H7 (cell line): ENCODE data around the gene ADRA2B. TPM values are rescaled to one million over a fixed set of nuclear protein-coding genes. Genes with fewer than 3 reads are reported as not detected.
"Not testable (repeated sequence)": the region's sequence is repeated elsewhere in the genome, so short reads cannot be mapped to it uniquely, and the experiment has no call there.

Source experiments
- DNase-seq: peaks from one replicate; pipeline ENCODE4 v3.0.0; 2012
- H3K27me3 ChIP-seq: 2 replicates; pipeline ENCODE4 v1.6.0; 2011; ENCODE audit warnings: mild to moderate bottlenecking, low read length; ENCODE audit not compliant: control insufficient read depth, insufficient read depth
- H3K36me3 ChIP-seq: replicated peaks from 2 replicates; pipeline ENCODE4 v1.5.1; 2011; ENCODE audit warnings: low read length; ENCODE audit not compliant: control insufficient read depth, insufficient read depth
- H3K4me3 ChIP-seq: 2 replicates; pipeline ENCODE4 v1.5.1; 2011; ENCODE audit warnings: low read depth, mild to moderate bottlenecking, control low read depth, low read length, moderate library complexity; ENCODE audit not compliant: insufficient read depth
- total RNA-seq: library from RNA; depleted of rRNA; stranded (reverse); fragments of >200 nt; shearing (Covaris generic); gene quantifications from 2 replicates; pipeline ENCODE4 v1.2.3, GENCODE V29; 2014

The ADRA2B gene
- total RNA-seq, 1 experiment from 2014 or later = 1.6 TPM

DNA sequence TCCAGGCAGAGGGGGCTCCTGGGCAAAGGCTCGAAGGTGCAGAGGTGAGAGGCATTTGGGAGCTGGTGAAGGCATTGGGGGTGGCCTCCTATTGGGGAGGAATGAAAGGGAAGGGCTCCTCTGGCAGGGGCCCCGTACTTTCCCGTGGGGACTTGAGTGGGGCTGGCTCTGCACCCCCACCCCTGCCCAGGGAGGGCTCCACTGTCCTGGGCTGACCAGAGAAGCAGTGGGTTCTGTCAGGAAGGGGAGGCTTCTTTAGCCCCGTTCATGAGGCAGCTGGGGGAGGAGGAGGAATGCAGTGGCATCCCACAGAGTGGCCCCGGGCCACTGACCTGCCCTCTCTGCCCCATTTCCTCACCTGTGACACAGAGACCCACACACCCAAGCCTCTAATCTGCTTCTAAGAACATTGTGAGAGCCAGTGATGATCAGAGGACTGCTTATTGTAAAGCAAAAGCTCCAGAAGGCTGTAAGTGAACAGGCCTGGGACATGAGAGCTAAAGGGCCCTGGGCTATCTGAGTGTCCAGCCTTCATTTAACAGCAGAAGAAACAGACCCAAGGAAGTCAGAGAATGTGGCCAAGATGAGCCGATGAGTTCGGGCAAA, 43.1 kb downstream of the ADRA2B start:
- Histone ChIP-seq H3K4me3 (no peak overlapping the region), H3K36me3 (no peaks in the 10 kb centered on the region), H3K27me3 (no peaks in the 10 kb centered on the region)
- no peak for DNase-seq

DNA sequence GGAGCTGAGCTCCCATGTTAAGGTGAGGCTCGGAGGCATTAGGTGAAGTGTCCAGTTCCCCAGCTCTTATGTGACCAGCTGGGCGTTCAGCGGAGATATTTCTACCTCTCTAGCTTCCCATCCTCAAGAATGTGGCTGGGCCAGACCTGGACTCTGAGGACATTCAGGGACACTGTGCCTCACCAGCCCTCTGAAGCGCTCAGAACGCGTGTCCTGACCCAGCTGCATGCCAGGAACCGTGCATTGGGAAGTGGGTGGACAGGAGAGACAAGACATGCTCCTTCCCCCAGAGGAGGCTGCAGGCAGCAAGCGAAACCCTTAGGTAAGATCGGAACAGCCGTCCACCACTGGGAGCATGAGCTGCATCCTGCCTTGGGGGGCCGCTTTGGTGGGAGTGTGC, 43.6 kb downstream of the ADRA2B start:
- H3K4me3 ChIP-seq = no peak overlapping the region
- H3K36me3 ChIP-seq = no peaks in the 10 kb centered on the region
- DNase-seq = no peak
- H3K27me3 ChIP-seq = no peaks in the 10 kb centered on the region

GRCh38 chr2:96071977-96072491, 44.3 kb downstream of the ADRA2B start:
- not testable (repeated sequence) for H3K36me3 ChIP-seq, H3K4me3 ChIP-seq, H3K27me3 ChIP-seq, DNase-seq

DNA sequence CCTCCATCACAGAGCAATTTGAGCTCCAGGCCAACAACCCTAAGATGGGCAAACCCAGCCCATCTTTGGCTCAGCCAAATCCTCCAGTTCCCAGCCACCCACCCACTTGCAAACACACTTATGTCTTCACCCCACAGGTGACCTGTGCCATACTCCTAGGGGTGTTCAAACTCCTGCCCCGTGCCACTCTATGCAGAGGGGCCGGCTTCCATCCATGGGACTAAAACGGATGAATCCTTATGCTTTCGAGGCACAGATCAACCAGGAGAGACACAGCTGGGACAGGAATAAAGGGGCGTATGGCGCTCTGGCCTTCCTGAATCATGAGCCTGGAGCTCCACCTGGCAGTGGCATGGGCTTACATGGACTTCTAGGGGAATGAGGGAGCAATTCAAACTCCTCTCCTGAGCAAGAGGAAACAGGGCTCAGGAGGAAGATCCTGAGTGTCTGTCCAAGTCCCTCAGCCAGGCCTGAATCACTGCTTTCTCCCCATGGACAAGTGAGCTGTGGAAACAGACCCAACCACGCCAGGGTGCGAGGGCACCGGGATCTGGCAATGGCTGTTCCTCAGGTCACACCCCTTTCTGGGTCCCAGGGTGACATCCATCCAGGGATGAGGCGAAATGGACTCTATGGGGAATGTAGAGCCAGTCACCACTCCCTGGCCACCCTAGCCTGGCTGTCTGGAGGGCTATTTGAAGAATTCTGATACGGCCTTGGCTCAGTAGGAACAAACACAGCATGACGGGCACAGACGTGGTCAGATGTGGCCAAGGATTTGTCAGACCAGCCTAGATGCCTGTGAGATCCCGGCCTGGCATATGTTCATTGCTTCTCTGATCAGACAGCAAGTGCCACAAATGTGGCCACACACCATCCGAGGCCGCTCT, 45.0 kb downstream of the ADRA2B start:
- not testable (repeated sequence) for H3K4me3 ChIP-seq, H3K27me3 ChIP-seq, H3K36me3 ChIP-seq, DNase-seq

- not testable (repeated sequence) for H3K36me3 ChIP-seq, H3K4me3 ChIP-seq, DNase-seq, H3K27me3 ChIP-seq
Observed at GRCh38 chr2:96070351-96070750, 46.0 kb downstream of the ADRA2B start.

DNA sequence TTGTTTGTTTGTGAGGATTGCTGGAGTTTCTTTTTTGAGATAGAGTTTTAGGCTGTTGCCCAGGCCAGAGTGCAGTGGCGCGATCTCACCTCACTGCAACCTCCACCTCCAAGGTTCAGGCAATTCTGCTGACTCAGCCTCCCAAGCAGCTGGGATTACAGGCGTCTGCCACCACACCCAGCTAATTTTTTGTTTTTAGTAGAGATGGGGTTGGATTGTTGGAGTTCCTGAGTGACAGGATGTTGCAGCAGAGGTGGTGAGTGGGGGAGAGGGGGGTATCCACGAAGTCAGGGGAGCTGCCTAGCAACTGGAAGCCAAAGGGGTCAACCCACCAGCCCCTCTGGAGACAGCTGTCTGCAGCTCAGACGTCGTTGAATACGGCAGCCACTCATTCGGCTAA, 46.5 kb downstream of the ADRA2B start:
- not testable (repeated sequence) for H3K4me3 ChIP-seq, H3K27me3 ChIP-seq, H3K36me3 ChIP-seq, DNase-seq

GRCh38 chr2:96067902-96068581, 48.3 kb downstream of the ADRA2B start:
- not testable (repeated sequence) for H3K4me3 ChIP-seq, DNase-seq, H3K27me3 ChIP-seq, H3K36me3 ChIP-seq

DNA sequence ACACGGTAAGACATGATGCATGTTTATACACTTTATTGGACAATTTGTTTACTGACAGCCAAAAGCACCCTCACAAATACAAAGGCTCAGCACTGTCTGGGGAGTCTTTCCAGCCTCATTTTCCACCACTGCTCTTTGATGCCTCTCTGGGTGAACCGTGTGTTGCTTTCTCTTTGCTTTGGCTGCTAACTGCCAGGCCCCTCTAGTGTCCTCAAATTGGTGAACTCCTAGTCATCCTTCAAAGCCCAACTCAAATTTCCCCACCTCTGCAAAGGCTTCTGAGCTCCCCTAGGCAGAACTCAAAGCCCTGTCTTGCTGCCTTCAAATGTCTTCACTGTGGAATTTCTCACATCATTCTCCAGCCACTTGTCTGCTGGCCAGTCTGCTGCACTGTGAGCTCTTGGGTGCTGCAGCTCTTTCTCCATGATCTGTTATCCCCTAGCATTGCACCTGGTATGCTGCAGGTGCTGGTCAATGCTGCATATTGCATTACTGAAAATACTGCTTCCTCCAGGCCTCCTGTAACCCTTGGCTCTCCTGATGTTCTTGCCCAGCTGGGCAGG, 49.2 kb downstream of the ADRA2B start:
- not testable (repeated sequence) for H3K27me3 ChIP-seq, H3K36me3 ChIP-seq, DNase-seq, H3K4me3 ChIP-seq

DNA sequence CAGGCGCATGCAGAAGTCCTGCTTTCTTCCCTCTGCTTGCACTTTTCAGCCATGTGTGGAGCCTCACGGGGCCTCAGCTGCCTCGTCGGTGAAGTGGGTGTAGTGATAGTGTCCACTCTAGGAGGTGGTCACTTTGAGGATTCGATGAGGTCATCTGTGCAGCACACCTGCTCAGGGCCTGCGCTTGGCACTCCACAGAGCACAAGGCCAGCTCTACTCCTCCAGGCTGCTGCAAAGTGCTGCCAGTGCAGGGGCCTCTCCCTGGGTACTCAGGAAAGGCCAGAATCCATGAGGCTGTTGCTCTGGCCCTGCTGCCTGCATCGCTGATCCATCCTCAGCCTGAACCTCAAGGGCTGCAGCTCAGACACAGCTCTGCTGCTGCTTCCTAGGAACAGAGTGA, 49.9 kb downstream of the ADRA2B start:
- DNase-seq, H3K4me3 ChIP-seq, H3K36me3 ChIP-seq, H3K27me3 ChIP-seq: not testable (repeated sequence)

GRCh38 chr2:96065954-96066353, 50.4 kb downstream of the ADRA2B start:
- H3K36me3 ChIP-seq, DNase-seq, H3K27me3 ChIP-seq, H3K4me3 ChIP-seq: not testable (repeated sequence)

- no peak for DNase-seq
- no peaks in the 10 kb centered on the region for H3K36me3 ChIP-seq
- H3K27me3 ChIP-seq = no peaks in the 10 kb centered on the region
- H3K4me3 ChIP-seq = no peak overlapping the region
Observed at GRCh38 chr2:96065381-96065930, 50.9 kb downstream of the ADRA2B start.

DNA sequence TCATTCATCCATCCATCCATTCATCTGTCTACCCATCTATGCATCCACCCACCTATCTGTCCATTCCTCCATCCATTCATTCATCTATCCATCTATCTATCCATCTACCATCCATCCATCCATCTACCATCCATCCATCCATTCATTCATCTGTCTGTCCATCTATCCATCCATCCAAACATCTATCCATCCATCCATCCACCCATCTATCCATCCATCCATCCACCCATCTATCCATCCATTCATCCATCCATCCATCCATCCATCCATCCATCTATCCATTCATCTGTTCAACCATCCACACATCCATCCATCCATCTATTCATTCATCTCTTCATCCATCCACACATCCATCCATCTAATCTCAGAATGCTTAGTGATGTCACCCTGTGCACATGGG, 51.6 kb downstream of the ADRA2B start:
- not testable (repeated sequence) for H3K4me3 ChIP-seq, DNase-seq, H3K27me3 ChIP-seq, H3K36me3 ChIP-seq

GRCh38 chr2:96064047-96064675, 52.2 kb downstream of the ADRA2B start:
- H3K4me3 ChIP-seq, H3K27me3 ChIP-seq, DNase-seq: not testable (repeated sequence)

More at GRCh38 chr2:96064047-96064675, 52.2 kb downstream of the ADRA2B start:
- H3K36me3 ChIP-seq = not testable (repeated sequence)
